Measurements from ENCODE around the gene GRIP1. TPM values are rescaled to one million over a fixed set of nuclear protein-coding genes. Genes with fewer than 3 reads are reported as not detected.
"Not testable (repeated sequence)": the region's sequence is repeated elsewhere in the genome, so short reads cannot be mapped to it uniquely, and the experiment has no call there.

GRIP1 gene
- total RNA-seq, 1 donor = under 0.01 TPM

GRCh38 chr12:66314278-66314677 is 364.6 kb downstream of the GRIP1 start:
- H3K27me3 ChIP-seq (ENCODE audit: insufficient read depth, low read length) = no peaks in the 10 kb centered on the region
- H3K4me3 ChIP-seq (ENCODE audit: insufficient read depth, low read length) = no peak overlapping the region
- no peaks in the 10 kb centered on the region for H3K36me3 ChIP-seq (ENCODE audit: insufficient read depth, low read length)
- H3K9me3 ChIP-seq (ENCODE audit: low read depth, low read length) = no peaks in the 10 kb centered on the region
- peak; percentile 22 for DNase-seq (ENCODE audit: insufficient read length, low spot score, missing footprints)
- no peak for TF ChIP-seq CTCF (IDR thresholded peaks at IDR 0.05; ENCODE audit: extremely low read depth, low read depth, low read length)
- no peak overlapping the region for H3K4me2 ChIP-seq (ENCODE audit: insufficient read depth, low read length)
- H3K27ac ChIP-seq (ENCODE audit: low read depth, low read length) = no peak overlapping the region
- no peaks in the 10 kb centered on the region for H3K79me2 ChIP-seq (ENCODE audit: insufficient read depth, low read length)
- H3K4me1 ChIP-seq (ENCODE audit: insufficient read depth, low read length) = no peaks in the 10 kb centered on the region
- no peaks in the 10 kb centered on the region for H4K20me1 ChIP-seq (ENCODE audit: insufficient read depth, low read length)
- H2AFZ ChIP-seq (ENCODE audit: low read length) = no peak overlapping the region

DNA sequence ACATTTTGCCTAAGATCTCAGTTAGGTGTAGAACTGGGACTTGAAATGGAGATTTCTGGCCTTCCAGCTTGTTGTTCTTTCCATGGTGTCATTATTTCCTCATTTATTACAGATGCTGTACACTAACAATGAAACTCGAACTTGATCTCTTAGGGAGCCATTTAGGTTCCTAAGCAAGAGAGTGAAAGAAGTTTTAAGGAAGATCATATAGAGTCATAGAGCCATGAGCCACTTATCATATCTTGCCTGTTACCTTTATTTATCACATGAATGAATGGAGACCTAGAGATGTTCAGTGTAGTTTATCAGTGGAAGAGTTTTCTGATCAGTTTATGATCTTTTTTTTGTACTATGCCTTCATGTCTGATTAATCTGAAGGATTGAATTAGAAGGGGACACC is 366.7 kb downstream of the GRIP1 start:
- Histone ChIP-seq H3K4me3 (ENCODE audit: insufficient read depth, low read length) (no peak overlapping the region), H2AFZ (ENCODE audit: low read length) (no peak overlapping the region), H3K27ac (ENCODE audit: low read depth, low read length) (no peak overlapping the region), H3K4me1 (ENCODE audit: insufficient read depth, low read length) (no peaks in the 10 kb centered on the region), H3K79me2 (ENCODE audit: insufficient read depth, low read length) (no peaks in the 10 kb centered on the region), H4K20me1 (ENCODE audit: insufficient read depth, low read length) (no peaks in the 10 kb centered on the region), H3K4me2 (ENCODE audit: insufficient read depth, low read length) (no peak overlapping the region), H3K9me3 (ENCODE audit: low read depth, low read length) (no peaks in the 10 kb centered on the region), H3K27me3 (ENCODE audit: insufficient read depth, low read length) (no peaks in the 10 kb centered on the region), H3K36me3 (ENCODE audit: insufficient read depth, low read length) (no peaks in the 10 kb centered on the region)
- DNase-seq (ENCODE audit: insufficient read length, low spot score, missing footprints) = no peak
- TF ChIP-seq CTCF (IDR thresholded peaks at IDR 0.05; ENCODE audit: extremely low read depth, low read depth, low read length) = no peak

DNA sequence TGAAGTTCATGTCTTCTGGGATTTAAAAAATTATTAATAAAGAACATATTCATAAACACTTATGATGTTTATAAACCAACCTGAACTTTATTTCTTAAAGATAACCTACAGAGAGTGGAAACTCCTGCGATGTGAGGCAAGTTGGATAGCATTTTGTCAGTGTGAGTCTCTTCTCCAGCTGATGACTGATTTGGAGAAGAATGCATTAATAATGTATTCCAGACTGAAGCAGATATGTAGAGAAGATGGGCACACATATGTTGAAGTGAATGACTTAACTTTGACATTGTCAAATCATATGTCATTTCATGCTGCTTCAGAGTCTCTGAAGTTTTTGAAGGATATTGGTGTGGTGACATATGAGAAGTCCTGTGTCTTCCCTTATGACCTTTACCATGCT is 369.3 kb downstream of the GRIP1 start:
- no peaks in the 10 kb centered on the region for H3K36me3 ChIP-seq (ENCODE audit: insufficient read depth, low read length)
- no peak overlapping the region for H3K4me3 ChIP-seq (ENCODE audit: insufficient read depth, low read length)
- H3K4me1 ChIP-seq (ENCODE audit: insufficient read depth, low read length) = no peaks in the 10 kb centered on the region
- H3K4me2 ChIP-seq (ENCODE audit: insufficient read depth, low read length) = no peak overlapping the region
- DNase-seq (ENCODE audit: insufficient read length, low spot score, missing footprints) = no peak
- no peaks in the 10 kb centered on the region for H3K9me3 ChIP-seq (ENCODE audit: low read depth, low read length)
- no peak overlapping the region for H2AFZ ChIP-seq (ENCODE audit: low read length)
- H3K27ac ChIP-seq (ENCODE audit: low read depth, low read length) = no peak overlapping the region
- no peaks in the 10 kb centered on the region for H3K27me3 ChIP-seq (ENCODE audit: insufficient read depth, low read length)
- no peaks in the 10 kb centered on the region for H3K79me2 ChIP-seq (ENCODE audit: insufficient read depth, low read length)
- TF ChIP-seq CTCF (IDR thresholded peaks at IDR 0.05; ENCODE audit: extremely low read depth, low read depth, low read length) = no peak
- no peaks in the 10 kb centered on the region for H4K20me1 ChIP-seq (ENCODE audit: insufficient read depth, low read length)

GRCh38 chr12:66304296-66304900 is 374.5 kb downstream of the GRIP1 start:
- TF ChIP-seq CTCF (IDR thresholded peaks at IDR 0.05; ENCODE audit: extremely low read depth, low read depth, low read length) = no peak
- Histone ChIP-seq H3K4me2 (ENCODE audit: insufficient read depth, low read length) (no peak overlapping the region), H4K20me1 (ENCODE audit: insufficient read depth, low read length) (no peaks in the 10 kb centered on the region), H3K4me3 (ENCODE audit: insufficient read depth, low read length) (no peak overlapping the region), H3K36me3 (ENCODE audit: insufficient read depth, low read length) (no peaks in the 10 kb centered on the region), H3K27me3 (ENCODE audit: insufficient read depth, low read length) (peaks cover 3% of the 10 kb centered on the region), H3K4me1 (ENCODE audit: insufficient read depth, low read length) (peaks cover 9% of the 10 kb centered on the region), H3K27ac (ENCODE audit: low read depth, low read length) (no peak overlapping the region), H3K79me2 (ENCODE audit: insufficient read depth, low read length) (no peaks in the 10 kb centered on the region), H3K9me3 (ENCODE audit: low read depth, low read length) (no peaks in the 10 kb centered on the region), H2AFZ (ENCODE audit: low read length) (no peak overlapping the region)
- DNase-seq (ENCODE audit: insufficient read length, low spot score, missing footprints) = no peak

DNA sequence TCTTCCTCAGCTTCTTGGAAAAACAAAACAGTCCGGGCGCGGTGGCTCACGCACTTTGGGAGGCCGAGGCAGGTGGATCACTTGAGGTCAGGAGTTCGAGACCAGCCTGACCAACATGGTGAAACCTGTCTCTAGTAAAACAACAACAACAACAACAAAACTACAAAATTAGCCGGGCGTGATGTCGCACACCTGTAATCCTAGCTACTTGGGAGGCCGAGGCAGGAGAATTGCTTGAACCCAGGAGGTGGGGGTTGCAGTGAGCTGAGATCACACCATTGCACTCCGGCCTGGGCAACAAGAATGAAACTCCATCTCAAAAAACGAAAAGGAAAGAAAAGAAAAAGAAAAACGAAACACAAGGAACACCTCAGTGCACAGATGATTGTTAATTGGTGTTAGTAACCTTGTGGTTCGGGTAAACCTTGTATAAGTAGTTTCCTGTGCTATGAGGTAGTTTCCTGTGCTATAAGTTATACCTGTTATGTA is 375.5 kb downstream of the GRIP1 start:
- H3K36me3 ChIP-seq (ENCODE audit: insufficient read depth, low read length); H3K9me3 ChIP-seq (ENCODE audit: low read depth, low read length); H4K20me1 ChIP-seq (ENCODE audit: insufficient read depth, low read length); H3K27ac ChIP-seq (ENCODE audit: low read depth, low read length); H3K27me3 ChIP-seq (ENCODE audit: insufficient read depth, low read length); H2AFZ ChIP-seq (ENCODE audit: low read length); H3K79me2 ChIP-seq (ENCODE audit: insufficient read depth, low read length); DNase-seq (ENCODE audit: insufficient read length, low spot score, missing footprints); H3K4me1 ChIP-seq (ENCODE audit: insufficient read depth, low read length): not testable (repeated sequence)
- peak overlapping the region; percentile 84 for H3K4me3 ChIP-seq (ENCODE audit: insufficient read depth, low read length)
- peak overlapping the region; percentile 94 for H3K4me2 ChIP-seq (ENCODE audit: insufficient read depth, low read length)
